Natural killer cell treated with Interleukin-12 subunit alpha and Interleukin-12 subunit beta and Interleukin-15 and Interleukin-18, amount 100 ng/mL, for 72 hours (primary cell): Measurements from ENCODE around the gene DLST. TPM values are rescaled to one million over a fixed set of nuclear protein-coding genes. Genes with fewer than 3 reads are reported as not detected.
A peak's percentile ranks its signal among the peaks of the same experiment; 100 is the strongest.

Source experiments
- ATAC-seq, 2 donors: fragments of 150-1000 bp; cut with Tn5 transposase in 1 of 2; sonication (Bioruptor Pico), chemical (Tn5 transposase) in 1 of 2; 2 replicates each; pipeline ENCODE4 v1.10.0; 2021
- DNase-seq: peaks from one replicate; pipeline ENCODE4 v3.0.0; 2022; ENCODE audit warnings: low spot score
- H3K27ac Mint-ChIP-seq, 2 donors: 1 replicate in 1 of 2; 2 replicates in 1 of 2; pipeline ENCODE4 v1.8.0; 2022; ENCODE audit warnings: mixed read lengths in 2 of 2, mild to moderate bottlenecking in 1 of 2, moderate library complexity in 1 of 2
- H3K27me3 Mint-ChIP-seq, 2 donors: 1 replicate in 1 of 2; 2 replicates in 1 of 2; pipeline ENCODE4 v1.8.0; 2022; ENCODE audit warnings: mixed read lengths in 2 of 2
- H3K36me3 Mint-ChIP-seq: one replicate; pipeline ENCODE4 v1.8.0; 2022; ENCODE audit warnings: mixed read lengths
- H3K4me1 Mint-ChIP-seq, 2 donors: 1 replicate in 1 of 2; 2 replicates in 1 of 2; pipeline ENCODE4 v1.8.0; 2022; ENCODE audit warnings: low read depth in 2 of 2, mixed read lengths in 2 of 2, mild to moderate bottlenecking in 1 of 2
- H3K4me3 Mint-ChIP-seq: one replicate; pipeline ENCODE4 v1.8.0; 2022; ENCODE audit warnings: mixed read lengths
- H3K9me3 Mint-ChIP-seq: 2 replicates; pipeline ENCODE4 v1.8.0; 2022; ENCODE audit warnings: mixed read lengths
- total RNA-seq, 2 donors: library from RNA; stranded (reverse); gene quantifications; one replicate each; pipeline ENCODE4 v1.2.3, GENCODE V29; 2022

The DLST gene
- total RNA-seq, 2 donors from 2014 or later: 127 to 136 TPM

DNA sequence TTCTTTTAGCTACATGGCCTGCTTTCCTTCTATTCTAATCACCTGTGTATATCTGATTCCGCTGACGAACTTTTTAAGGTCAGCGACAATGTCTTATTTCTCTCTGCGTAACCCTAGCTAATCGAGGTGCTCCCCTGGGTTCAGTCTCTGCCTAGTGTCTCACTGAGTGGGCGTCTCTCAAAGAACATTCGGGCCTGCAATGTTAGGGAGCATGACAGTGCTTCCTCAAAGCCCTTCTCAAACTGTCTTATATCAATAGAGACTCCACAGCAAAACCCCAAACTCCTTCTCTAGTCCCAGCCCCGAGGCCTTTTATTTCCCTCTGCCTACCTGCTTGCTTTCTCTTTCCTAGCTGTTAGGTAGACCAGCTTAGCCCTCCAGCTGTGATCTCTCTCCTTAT lies 55.0 kb downstream of the DLST start:
- Mint-ChIP-seq H3K27ac (no peak overlapping the region), H3K9me3 (no peaks in the 10 kb centered on the region), H3K27me3 (no peaks in the 10 kb centered on the region), H3K36me3 (no peaks in the 10 kb centered on the region), H3K4me3 (no peak overlapping the region), H3K4me1 (peaks cover 10 to 26% of the 10 kb centered on the region in 2 donors)
- no peak for DNase-seq
- no peak for ATAC-seq

DNA sequence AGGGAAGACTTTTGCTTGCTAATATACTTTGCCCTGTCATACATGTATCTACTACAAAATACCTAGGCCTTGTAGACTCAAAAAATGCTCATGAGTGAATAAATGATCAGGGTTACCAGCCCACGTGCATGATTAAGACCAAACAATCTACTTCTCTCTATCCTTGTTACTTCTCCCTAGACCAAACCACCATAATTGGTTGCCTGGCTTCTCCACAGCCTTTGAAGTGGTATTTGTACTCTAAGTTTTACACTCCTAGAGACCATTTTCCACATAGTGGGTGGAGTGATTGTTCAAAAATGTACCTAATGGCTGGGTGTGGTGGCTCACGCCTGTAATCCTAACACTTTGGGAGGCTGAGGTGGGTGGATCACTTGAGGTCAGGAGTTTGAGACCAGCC lies 55.5 kb downstream of the DLST start:
- H3K4me1 Mint-ChIP-seq: peaks cover 15 to 29% of the 10 kb centered on the region in 2 donors
- DNase-seq (no peak), ATAC-seq (no peak)
- H3K27me3 Mint-ChIP-seq: no peaks in the 10 kb centered on the region
- H3K9me3 Mint-ChIP-seq: no peaks in the 10 kb centered on the region
- no peak overlapping the region for H3K4me3 Mint-ChIP-seq
- H3K27ac Mint-ChIP-seq: no peak overlapping the region
- H3K36me3 Mint-ChIP-seq: no peaks in the 10 kb centered on the region

DNA sequence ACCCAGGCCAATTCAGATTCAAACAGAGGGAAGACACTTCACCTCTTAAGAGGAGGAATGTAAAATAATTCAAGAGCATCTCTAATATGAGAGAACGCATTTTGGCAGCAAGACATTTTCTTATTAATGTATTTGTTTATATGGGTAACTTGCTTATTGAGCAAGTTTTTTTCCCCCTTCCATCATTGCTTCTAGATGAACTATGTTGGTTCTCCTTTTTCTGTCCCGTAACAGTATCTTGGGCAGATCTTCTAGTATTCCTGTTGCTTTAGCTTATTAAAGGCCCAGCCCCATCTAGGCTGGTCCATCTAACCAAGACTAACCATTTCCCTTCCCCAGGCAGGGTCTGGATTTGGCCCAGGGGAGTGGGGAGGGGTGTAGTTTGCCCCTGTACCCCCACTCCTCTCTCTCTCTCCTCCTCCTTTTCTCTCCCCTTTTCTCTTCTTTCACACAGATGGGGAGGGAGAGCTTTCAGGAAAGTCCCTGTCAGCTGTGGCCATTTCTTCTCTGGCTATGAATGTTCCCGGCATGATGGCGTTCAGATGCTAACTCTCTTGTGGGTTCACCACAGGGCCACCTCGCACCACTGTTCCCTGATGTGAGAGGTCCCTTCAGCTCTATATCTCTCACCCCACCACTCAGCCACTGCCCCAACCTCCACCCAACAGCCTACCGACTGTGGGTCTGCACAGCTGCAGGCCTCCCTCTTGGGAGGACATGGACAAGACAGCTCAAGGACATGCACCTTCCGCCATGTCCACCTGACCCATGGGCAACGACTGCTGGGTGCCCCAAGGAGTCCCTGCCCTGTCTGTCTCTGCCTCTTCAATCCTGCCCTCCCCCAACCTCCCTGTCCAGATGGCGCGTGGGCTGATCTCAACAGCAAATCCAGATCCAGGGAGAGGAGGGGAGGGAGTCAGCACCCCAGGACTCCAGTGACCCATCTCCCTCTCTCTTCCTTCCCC lies 57.1 kb downstream of the DLST start:
- H3K27ac Mint-ChIP-seq: no peak overlapping the region
- no peak overlapping the region for H3K4me3 Mint-ChIP-seq
- DNase-seq: no peak
- no peaks in the 10 kb centered on the region for H3K27me3 Mint-ChIP-seq
- no peak for ATAC-seq
- no peaks in the 10 kb centered on the region for H3K36me3 Mint-ChIP-seq
- peaks cover 20 to 32% of the 10 kb centered on the region in 2 donors for H3K4me1 Mint-ChIP-seq
- no peaks in the 10 kb centered on the region for H3K9me3 Mint-ChIP-seq

DNA sequence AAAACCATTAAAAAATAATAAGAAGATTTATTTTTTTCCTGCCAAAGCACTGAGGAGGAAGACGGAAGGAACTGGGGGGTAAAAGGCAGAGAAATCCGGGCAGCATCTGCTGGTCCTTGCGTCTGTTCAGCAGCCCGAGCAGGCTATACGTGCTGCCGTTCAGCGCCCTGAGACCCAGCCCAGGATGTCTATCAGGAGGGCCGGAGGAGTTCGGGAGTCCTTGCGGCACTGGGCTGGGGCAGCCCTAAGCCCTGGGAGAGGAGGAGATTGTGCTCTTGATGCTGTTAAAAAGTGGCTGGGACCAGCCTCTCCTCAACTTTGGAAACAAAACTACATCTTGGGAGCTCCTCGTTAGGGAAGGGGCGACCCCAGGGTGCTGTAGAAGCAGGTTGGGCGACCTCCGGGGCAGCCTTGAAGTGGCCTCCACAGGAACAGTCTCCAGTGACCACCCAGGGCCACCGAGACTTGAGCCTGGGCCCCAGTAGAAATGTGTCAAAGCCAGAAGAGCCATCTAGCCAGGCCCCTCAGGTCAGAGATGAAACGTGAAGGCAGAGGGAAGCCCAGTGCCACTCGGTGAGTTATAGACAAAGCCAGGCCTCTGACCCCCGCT lies 59.3 kb downstream of the DLST start:
- Mint-ChIP-seq H3K4me1 (peaks cover 20 to 32% of the 10 kb centered on the region in 2 donors), H3K36me3 (no peaks in the 10 kb centered on the region), H3K27ac (peak overlapping the region; percentile 87 to 94), H3K4me3 (peak overlapping the region; percentile 79), H3K9me3 (no peaks in the 10 kb centered on the region), H3K27me3 (no peaks in the 10 kb centered on the region)
- DNase-seq: no peak
- ATAC-seq: no peak

DNA sequence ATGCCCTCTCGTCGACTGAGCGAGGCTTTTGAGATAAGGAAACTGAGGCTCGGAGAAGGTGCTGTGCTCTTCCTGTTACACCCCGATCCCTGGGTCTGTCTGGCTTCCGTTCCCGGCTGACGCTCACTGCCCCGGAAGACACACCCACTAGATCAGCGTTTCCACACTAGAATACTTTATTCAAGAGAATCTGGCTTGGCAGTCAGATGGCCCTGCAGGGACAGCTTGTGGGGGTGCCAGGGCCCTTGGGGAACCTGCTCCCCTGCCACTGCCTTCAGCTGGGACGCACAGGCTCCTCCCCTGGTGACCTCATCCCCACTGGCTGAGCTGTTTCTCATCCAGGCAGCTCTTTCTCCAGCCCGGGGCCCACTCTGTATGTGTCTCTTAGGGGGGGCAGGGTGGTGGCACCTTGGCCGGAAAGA lies 60.0 kb downstream of the DLST start:
- H3K4me1 Mint-ChIP-seq: peaks cover 27 to 38% of the 10 kb centered on the region in 2 donors

DNA sequence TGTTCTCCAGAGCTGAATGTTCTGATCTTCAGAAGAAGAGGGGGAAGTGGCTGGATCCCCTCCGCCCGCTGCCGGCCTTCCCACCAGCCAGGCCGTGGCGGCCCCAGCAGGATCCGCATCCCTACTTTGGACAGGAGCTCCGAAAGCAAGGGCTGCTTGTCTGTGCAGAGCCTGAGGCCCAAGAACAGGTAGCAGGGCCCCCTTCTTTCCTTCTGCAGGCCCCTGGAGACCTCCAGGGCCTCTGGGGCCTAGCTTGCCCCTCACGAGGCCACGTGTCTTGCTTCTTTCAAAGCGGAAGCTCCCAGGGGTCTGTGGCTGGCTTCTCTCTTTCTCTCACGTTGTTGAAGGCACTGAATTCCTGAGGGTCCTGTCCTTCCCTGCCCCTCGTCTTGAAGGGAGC lies 60.5 kb downstream of the DLST start:
- DNase-seq (no peak), ATAC-seq (no peak)
- H3K36me3 Mint-ChIP-seq: no peaks in the 10 kb centered on the region
- H3K9me3 Mint-ChIP-seq: no peaks in the 10 kb centered on the region
- no peaks in the 10 kb centered on the region for H3K27me3 Mint-ChIP-seq
- H3K27ac Mint-ChIP-seq: peak overlapping the region; percentile 87 to 94
- peak overlapping the region; percentile 79 for H3K4me3 Mint-ChIP-seq
- H3K4me1 Mint-ChIP-seq: peaks cover 27 to 38% of the 10 kb centered on the region in 2 donors

More for the DNA sequence above, 60.0 kb downstream of the DLST start:
- Mint-ChIP-seq H3K36me3 (no peaks in the 10 kb centered on the region), H3K27me3 (no peaks in the 10 kb centered on the region), H3K4me3 (peak overlapping the region; percentile 79), H3K9me3 (no peaks in the 10 kb centered on the region), H3K27ac (peak overlapping the region; percentile 87 to 94)
- peak; percentile 72 for DNase-seq
- ATAC-seq: peak; percentile 74 to 79

DNA sequence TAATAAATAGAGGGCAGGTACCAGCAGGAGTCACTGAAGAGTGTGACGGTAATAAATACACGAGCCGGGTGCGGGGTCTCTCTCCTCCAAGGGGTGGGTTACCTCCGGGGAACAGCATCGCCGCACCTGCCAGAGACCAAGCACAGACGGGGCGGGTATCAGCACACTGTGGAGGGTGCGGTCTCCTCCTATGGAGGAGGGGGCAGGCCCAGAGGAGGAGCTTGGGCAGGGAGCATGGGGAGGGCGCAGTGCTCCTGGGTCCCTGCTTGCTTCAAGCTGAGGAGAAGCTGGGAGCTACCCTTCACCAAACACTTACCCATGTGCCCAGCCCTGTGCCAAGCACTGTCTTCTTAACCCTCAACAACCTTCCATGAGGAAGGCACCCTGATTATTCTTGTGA lies 60.9 kb downstream of the DLST start:
- H3K27me3 Mint-ChIP-seq: no peaks in the 10 kb centered on the region
- H3K4me1 Mint-ChIP-seq: peaks cover 27 to 38% of the 10 kb centered on the region in 2 donors
- ATAC-seq (no peak), DNase-seq (no peak)
- H3K27ac Mint-ChIP-seq: peak overlapping the region; percentile 87 to 94
- H3K4me3 Mint-ChIP-seq: no peak overlapping the region
- no peaks in the 10 kb centered on the region for H3K9me3 Mint-ChIP-seq
- no peaks in the 10 kb centered on the region for H3K36me3 Mint-ChIP-seq

DNA sequence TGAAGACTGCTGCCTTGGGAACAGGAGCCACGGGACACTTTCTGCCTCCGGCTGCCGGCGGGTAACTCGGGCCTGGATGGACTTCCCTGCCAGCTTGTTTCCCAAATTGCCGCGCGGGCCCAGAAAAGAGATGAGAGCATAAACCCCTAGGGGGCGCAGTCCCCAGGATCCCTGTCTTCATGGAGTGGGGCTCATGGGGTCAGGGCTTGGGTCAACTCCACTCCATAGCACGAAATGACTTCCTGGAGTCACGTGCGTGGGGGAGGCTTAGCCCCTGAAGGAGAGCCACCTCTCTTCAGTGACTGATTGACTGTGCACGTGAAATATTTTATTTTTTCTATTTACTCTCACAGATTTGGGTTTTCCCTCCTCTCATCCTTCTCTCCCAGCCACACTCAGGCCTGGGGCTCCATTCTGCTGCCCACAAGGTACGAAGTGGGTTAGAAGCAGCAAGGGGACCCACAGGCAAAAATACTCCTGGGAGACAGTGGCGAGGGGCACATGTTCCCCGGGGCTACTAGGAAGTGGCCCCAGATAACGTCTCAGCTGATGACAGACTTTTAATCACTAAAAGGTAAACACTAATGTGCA lies 63.6 kb downstream of the DLST start:
- Mint-ChIP-seq H3K27me3 (peaks cover 0 to 2% of the 10 kb centered on the region in 2 donors), H3K4me3 (no peak overlapping the region), H3K36me3 (no peaks in the 10 kb centered on the region), H3K9me3 (no peaks in the 10 kb centered on the region), H3K4me1 (peaks cover 21 to 26% of the 10 kb centered on the region in 2 donors), H3K27ac (no peak overlapping the region)
- DNase-seq: no peak
- no peak for ATAC-seq

DNA sequence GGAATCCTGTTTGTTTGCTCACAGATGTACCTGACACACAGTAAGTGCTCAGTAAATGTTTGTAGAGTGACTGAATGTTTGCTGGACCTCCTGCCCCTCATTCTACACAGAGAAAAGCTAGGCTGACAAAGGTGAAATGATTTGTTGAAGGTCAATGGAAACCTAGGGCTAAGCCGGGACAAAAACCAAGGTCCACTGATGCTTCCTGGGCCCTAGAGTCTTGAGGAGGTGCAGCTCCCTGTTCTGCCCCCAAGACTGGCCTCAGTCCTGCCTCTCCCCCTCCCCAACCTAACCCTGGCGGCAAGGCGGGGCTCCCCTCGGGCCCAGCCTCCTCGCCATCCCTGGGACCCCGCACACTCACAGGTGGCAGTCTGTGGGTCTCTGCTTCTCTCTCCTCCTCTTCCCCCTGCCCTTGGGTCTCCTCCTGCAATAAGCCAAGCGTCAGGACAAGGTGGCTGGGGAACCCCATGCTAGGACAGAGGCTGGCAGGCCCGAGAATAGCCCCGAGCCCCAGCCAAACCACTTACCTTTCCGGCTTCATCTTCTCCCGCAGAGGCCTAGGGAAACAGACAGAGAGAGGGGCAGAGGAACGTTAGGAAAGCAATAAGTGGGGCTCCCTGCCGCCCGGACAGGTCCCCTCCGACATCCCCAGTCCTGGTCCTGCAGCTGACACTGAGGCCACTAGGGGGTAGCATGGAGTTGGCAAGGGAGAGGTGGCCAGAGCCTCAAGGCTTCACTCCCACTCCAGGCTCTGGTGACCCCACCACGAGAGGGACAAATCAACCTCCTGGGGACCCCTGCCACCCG lies 64.3 kb downstream of the DLST start:
- Mint-ChIP-seq H3K4me1 (peaks cover 20 to 25% of the 10 kb centered on the region in 2 donors), H3K27ac (peak overlapping the region in 1 of 2 donors; percentile 34), H3K27me3 (peaks cover 0 to 2% of the 10 kb centered on the region in 2 donors), H3K4me3 (no peak overlapping the region), H3K36me3 (no peaks in the 10 kb centered on the region), H3K9me3 (no peaks in the 10 kb centered on the region)
- DNase-seq: peak; percentile 83
- peak; percentile 75 to 86 for ATAC-seq

DNA sequence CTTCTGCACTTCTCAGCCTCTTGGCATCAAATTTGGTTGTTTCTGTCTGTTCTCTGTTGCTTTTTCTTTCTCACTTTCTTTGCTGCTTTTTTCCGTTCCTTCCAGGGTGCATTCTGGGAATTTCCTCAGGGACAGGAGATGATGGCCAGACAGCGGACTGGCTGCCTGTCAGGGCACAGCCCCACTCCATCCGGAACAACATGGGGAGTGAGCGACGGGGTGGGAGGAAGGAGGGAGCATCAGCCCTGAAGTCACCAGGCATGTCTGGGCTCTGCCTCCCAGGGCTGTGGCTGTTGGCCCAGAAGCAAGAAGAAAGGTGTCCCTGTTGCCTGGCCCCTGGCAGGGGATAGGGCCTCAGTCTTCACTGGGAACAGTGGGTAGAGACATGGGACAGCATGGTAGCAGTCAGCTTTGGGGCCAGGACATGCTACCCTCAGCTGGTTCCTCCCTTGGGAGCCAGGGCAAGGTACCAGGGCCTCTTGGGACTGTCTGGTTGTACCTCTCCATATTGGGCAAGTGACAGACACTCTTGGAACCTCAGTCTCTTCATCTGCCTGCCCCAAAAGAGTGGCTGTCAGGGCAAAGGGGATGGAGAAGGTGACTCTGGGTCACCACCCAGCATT lies 65.1 kb downstream of the DLST start:
- Mint-ChIP-seq H3K36me3 (no peaks in the 10 kb centered on the region), H3K4me1 (peaks cover 16 to 18% of the 10 kb centered on the region in 2 donors), H3K4me3 (no peak overlapping the region), H3K27me3 (peaks cover 0 to 2% of the 10 kb centered on the region in 2 donors), H3K9me3 (no peaks in the 10 kb centered on the region), H3K27ac (no peak overlapping the region)
- DNase-seq: no peak
- ATAC-seq: no peak

DNA sequence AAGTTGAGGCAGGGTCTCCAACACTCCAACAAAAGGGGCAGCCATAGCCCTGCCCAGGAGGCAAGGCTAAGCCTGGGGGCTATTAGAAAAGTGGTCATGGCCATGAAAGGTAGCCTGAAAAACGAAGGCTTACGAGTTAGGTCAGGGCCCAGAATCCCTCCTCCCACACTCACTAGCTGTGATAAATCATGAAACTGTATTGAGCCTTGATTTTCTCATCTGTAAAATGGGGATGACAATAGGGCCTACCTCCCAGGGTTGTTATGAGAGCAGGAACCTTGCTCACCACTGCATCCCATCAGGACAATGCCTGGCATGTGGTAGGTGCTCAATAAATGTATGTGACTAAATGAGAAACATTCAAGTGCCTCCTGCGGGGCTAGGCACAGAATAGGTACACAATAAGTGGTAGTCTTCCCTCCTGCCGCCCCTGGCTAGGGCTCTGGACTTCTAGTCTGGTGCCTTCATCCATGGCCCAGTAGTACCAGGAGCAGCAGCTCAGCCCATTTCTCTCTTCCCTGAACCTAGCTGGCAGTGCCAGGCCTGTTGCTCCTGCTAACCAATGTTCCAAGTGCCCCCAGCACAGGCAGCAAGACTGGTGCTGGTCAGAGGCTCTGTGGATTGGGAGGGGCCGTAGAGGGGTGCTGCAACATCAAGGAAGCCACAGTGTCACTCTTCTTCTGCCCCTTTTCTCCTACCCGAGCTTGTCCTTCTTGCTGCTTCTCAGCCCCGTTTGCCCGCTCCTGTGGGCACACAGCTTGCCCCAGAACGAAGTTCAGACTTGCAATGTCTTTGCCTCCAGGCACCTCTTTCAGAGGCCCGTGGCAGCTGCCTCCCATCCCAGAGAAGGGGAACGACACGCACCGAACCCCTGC lies 65.9 kb downstream of the DLST start:
- Mint-ChIP-seq H3K9me3 (no peaks in the 10 kb centered on the region), H3K4me3 (no peak overlapping the region), H3K4me1 (peaks cover 12 to 13% of the 10 kb centered on the region in 2 donors), H3K27ac (no peak overlapping the region), H3K27me3 (peaks cover 0 to 2% of the 10 kb centered on the region in 2 donors), H3K36me3 (no peaks in the 10 kb centered on the region)
- no peak for DNase-seq
- ATAC-seq: no peak
